Measurements from ENCODE around the gene IFNA13. TPM values are rescaled to one million over a fixed set of nuclear protein-coding genes. Genes with fewer than 3 reads are reported as not detected.

IFNA13 gene
- total and polyA plus RNA-seq, 2 of the 13 experiments (the other 11 are each of a cell fraction or from before 2014, with no cell fraction given), result not detected

DNA sequence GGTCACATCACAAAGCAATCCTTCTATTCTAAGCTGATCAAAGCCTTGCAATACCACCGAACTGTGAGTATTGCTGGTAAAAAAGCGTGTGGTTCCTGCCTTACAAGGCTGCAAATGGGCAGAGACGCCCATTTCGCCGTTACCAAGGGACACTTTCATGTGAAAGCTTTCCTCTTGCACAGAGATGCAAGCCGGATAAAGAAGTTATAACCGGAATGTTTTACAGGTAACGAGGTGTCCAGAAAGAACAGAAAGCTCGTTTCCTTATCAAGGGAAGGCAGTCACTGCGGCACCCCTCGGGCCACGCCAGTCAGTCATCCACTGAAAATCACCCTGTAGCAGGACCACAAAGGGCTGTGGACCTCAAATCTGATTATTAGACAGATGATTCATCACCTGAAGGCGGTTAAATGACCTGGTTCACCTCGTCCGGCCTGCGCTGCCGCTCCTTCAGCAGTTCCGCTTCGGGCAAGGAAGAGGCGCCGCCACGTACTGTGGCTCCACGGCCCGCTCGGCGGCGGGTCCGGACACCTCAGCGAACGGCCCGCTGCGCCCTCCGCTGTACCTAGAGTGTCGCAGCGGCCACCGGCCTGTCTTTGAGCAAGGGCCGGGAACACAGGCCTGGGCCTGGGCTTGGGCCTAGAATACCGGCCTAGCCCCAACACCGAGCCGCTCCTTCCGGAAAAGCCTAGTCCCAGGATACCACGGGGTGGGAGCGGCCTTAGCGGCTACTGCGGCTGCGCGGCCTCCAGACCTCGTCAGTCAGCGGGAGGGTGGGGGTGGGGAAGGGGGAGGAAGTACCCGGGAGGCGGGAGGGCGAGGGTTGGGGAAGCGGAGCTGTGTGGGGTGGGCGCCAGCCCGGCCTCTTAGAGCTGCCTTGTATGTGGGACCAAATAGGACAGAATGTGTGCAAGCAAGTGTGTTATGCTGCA is 32.9 kb downstream of the IFNA13 start, which contains the start of gene KLHL9 (continued):
- TF ChIP-seq SMAD3 (CRISPR knock-in tag; IDR thresholded peaks at IDR 0.05), result 0 out of 2 replicates have a peak, but pooled peaks have one; percentile 17
- peak; percentile 75 for TF ChIP-seq MAX (IDR thresholded peaks at IDR 0.05)

DNA sequence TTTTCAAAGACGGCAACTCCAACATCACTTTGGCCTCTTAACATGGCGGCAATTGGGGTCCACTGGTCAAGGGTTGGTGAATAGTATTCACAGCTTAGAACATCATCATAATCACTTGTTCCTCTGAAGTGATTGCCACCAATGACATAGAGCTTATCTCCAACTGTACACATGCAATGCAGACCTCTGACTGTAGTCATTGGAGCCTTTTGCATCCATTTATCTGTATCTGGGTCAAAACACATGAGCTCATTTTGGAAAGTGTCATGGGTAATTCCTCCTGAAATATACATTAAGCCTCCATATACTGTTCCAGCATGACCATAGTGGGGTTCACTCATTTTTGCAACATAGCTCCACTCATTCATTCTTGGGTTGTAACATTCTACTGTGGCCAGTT is 34.6 kb downstream of the IFNA13 start:
- peak overlapping the region; percentile 82 for H3K4me2 ChIP-seq (ENCODE audit: low read depth, low read length)
- BruUV-seq (replicated peaks), result no TSS peak
- 100% methylated on average over 2 of the region's 2 CpGs for WGBS (ENCODE audit: low lambda C conversion rate)
- no peak for TF ChIP-seq CCDC6 (CRISPR knock-in tag; IDR thresholded peaks at IDR 0.05)
- no peak for TF ChIP-seq ATF6 (CRISPR knock-in tag; conservative IDR thresholded peaks at IDR 0.05)
- TF ChIP-seq ZNF333 (CRISPR knock-in tag; IDR thresholded peaks at IDR 0.05; ENCODE audit: borderline replicate concordance), result no peak
- TF ChIP-seq MLLT10 (CRISPR knock-in tag; IDR thresholded peaks at IDR 0.05), result no peak
- no peak for TF ChIP-seq ZC3H13 (CRISPR knock-in tag; IDR thresholded peaks at IDR 0.05)
- no peak for TF ChIP-seq THRA (CRISPR knock-in tag; IDR thresholded peaks at IDR 0.05; ENCODE audit: borderline replicate concordance)
- TF ChIP-seq MTA1 (CRISPR knock-in tag; IDR thresholded peaks at IDR 0.05; ENCODE audit: borderline replicate concordance), result no peak
- no peak for TF ChIP-seq GPN1 (CRISPR knock-in tag; IDR thresholded peaks at IDR 0.05; ENCODE audit: borderline replicate concordance)
- no peak for TF ChIP-seq E2F2 (CRISPR knock-in tag; IDR thresholded peaks at IDR 0.05; ENCODE audit: borderline replicate concordance)
- no peak for TF ChIP-seq THYN1 (CRISPR knock-in tag; IDR thresholded peaks at IDR 0.05; ENCODE audit: borderline replicate concordance, low read depth)
- no peak for TF ChIP-seq PCBP1 (IDR thresholded peaks at IDR 0.05; ENCODE audit: borderline replicate concordance, low read depth, low read length)
- no peak for TF ChIP-seq RARA (CRISPR knock-in tag; IDR thresholded peaks at IDR 0.05)

More for the DNA sequence above, 34.6 kb downstream of the IFNA13 start:
- ATAC-seq (no peak), DNase-seq (ENCODE audit: low spot score) (no peak), FAIRE-seq (no peak)
- in situ Hi-C loops (cut with HindIII; ENCODE audit: extremely low pct_ligation_motif_present, low pct_unique_long_range_greater_than_20kb), result loop anchor here (10.0 kb wide), 1 partner anchor 462 kb away; no protein-coding TSS in a partner anchor
- Histone ChIP-seq H2AFZ (ENCODE audit: low read length) (no peak overlapping the region), H3K9me3 (ENCODE audit: low read length) (no peaks in the 10 kb centered on the region), H3K27ac (ENCODE audit: extremely low read length, insufficient read depth, low read length) (no peak overlapping the region), H3K79me2 (ENCODE audit: insufficient read depth, low read length) (peaks cover 35% of the 10 kb centered on the region), H3K36me3 (replicated peaks in 1 of 2; ENCODE audit: control insufficient read depth in 1 of 2, insufficient read depth in 2 of 2, low read length in 2 of 2) (no peaks in the 10 kb centered on the region), H3K27me3 (ENCODE audit: control insufficient read depth in 1 of 2, insufficient read depth in 2 of 2, low read length in 2 of 2) (no peaks in the 10 kb centered on the region; a peak in 1 of 5 replicates), H3K4me1 (ENCODE audit: insufficient read depth, low read length) (peaks cover 38% of the 10 kb centered on the region), H3K9ac (ENCODE audit: insufficient read depth, low read depth, low read length) (no peak overlapping the region), H3K4me3 (replicated peaks in 1 of 3; ENCODE audit: insufficient read depth in 1 of 3, low read depth in 2 of 3, low read length in 3 of 3) (peak overlapping the region in 1 of 3 experiments; percentile 88; a peak in 2 of 6 replicates), H4K20me1 (ENCODE audit: insufficient read depth, low read length) (no peaks in the 10 kb centered on the region; the same call in 1 of the 2 replicates)
- intact Hi-C loops (cut with micrococcal nuclease; ENCODE audit: unreplicated experiment), result loop anchor here (10.0 kb wide), 1 partner anchor 672 kb away; the partner anchor contains the start of gene CDKN2B
- ChIA-PET POLR2A (no interaction called here), CTCF (ENCODE audit: low intra/inter-chr PET ratio, low total read pairs) (no interaction called here)
